CD4-positive, alpha-beta T cell treated with Interleukin-10 for 1 hour (primary cell): ENCODE data around the gene INPP4A.

ENCODE experiments used
- DNase-seq: peaks from one replicate; pipeline ENCODE4 v3.0.0-alpha.2; 2020

INPP4A gene

GRCh38 chr2:98516571-98516970 lies 71.9 kb downstream of the INPP4A start:
- DNase-seq, result no peak

- DNase-seq, result no peak
Observed at GRCh38 chr2:98517636-98518035, 73.0 kb downstream of the INPP4A start.

GRCh38 chr2:98518101-98518500 lies 73.4 kb downstream of the INPP4A start:
- peak; percentile 71 for DNase-seq

- DNase-seq, result no peak
Observed at GRCh38 chr2:98519156-98519555, 74.5 kb downstream of the INPP4A start.

- no peak for DNase-seq
Observed at GRCh38 chr2:98519851-98520250, 75.2 kb downstream of the INPP4A start.

- DNase-seq, result no peak
Observed at GRCh38 chr2:98520806-98521205, 76.1 kb downstream of the INPP4A start.

GRCh38 chr2:98521266-98521665 lies 76.6 kb downstream of the INPP4A start:
- no peak for DNase-seq

GRCh38 chr2:98522854-98523253 lies 78.2 kb downstream of the INPP4A start:
- DNase-seq, result no peak

GRCh38 chr2:98524168-98524567 lies 79.5 kb downstream of the INPP4A start:
- DNase-seq, result no peak

- DNase-seq, result no peak
Observed at GRCh38 chr2:98528349-98528748, 83.7 kb downstream of the INPP4A start.

GRCh38 chr2:98530114-98530513 lies 85.5 kb downstream of the INPP4A start:
- no peak for DNase-seq

GRCh38 chr2:98532756-98533155 lies 88.1 kb downstream of the INPP4A start:
- DNase-seq, result no peak

GRCh38 chr2:98533547-98533946 lies 88.9 kb downstream of the INPP4A start:
- no peak for DNase-seq

- no peak for DNase-seq
Observed at GRCh38 chr2:98534761-98535160, 90.1 kb downstream of the INPP4A start.

- DNase-seq, result no peak
Observed at GRCh38 chr2:98535971-98536677, 91.5 kb downstream of the INPP4A start.

GRCh38 chr2:98537390-98538126 lies 92.9 kb downstream of the INPP4A start:
- no peak for DNase-seq

- DNase-seq, result no peak
Observed at GRCh38 chr2:98538280-98539041, 93.8 kb downstream of the INPP4A start.

- no peak for DNase-seq
Observed at GRCh38 chr2:98539056-98539735, 94.5 kb downstream of the INPP4A start.

- no peak for DNase-seq
Observed at GRCh38 chr2:98540536-98540935, 95.9 kb downstream of the INPP4A start.

- DNase-seq, result no peak
Observed at GRCh38 chr2:98541489-98541888, 96.8 kb downstream of the INPP4A start.

GRCh38 chr2:98541906-98542305 lies 97.2 kb downstream of the INPP4A start:
- no peak for DNase-seq

GRCh38 chr2:98543214-98543613 lies 98.6 kb downstream of the INPP4A start:
- DNase-seq, result no peak

GRCh38 chr2:98543842-98544241 lies 99.2 kb downstream of the INPP4A start:
- DNase-seq, result no peak
